Heart left ventricle (tissue), 16 donors: ENCODE results near the gene RRAS2. TPM values are rescaled to one million over a fixed set of nuclear protein-coding genes. Genes with fewer than 3 reads are reported as not detected.
"Not testable (repeated sequence)": the region's sequence is repeated elsewhere in the genome, so short reads cannot be mapped to it uniquely, and the experiment has no call there.

Source experiments
- ATAC-seq, 4 donors: fragments of 200-7000 bp; cut with Tn5 transposase; one replicate each; pipeline ENCODE4 v1.9.1; 2020 to 2022; ENCODE audit warnings: moderate library complexity in 4 of 4, mild to moderate bottlenecking in 3 of 4, moderate number of reproducible peaks in 1 of 4
- DNase-seq, 5 donors: peaks; one replicate each; pipeline ENCODE4 v3.0.0-alpha.2; 2020
- H3K27ac ChIP-seq, 12 donors: fragments of 200-600 bp; sonication (generic) in 4 of 12; one replicate each; pipeline versions ENCODE4 v1.5.0 to v1.8.0; 2016 to 2022; ENCODE audit warnings: mild to moderate bottlenecking in 2 of 12
- H3K27me3 ChIP-seq, 9 donors: fragments of 200-600 bp; sonication (generic) in 2 of 9; one replicate each; pipeline versions ENCODE4 v1.5.1 to v1.8.0; 2016 to 2022; ENCODE audit warnings: mild to moderate bottlenecking in 3 of 9
- H3K36me3 ChIP-seq, 9 donors: fragments of 200-600 bp; sonication (generic) in 2 of 9; one replicate each; pipeline versions ENCODE4 v1.5.0 to v1.8.0; 2018 to 2022; ENCODE audit warnings: mild to moderate bottlenecking in 2 of 9
- H3K4me1 ChIP-seq, 12 donors: fragments of 200-600 bp; sonication (generic) in 4 of 12; one replicate each; pipeline versions ENCODE4 v1.5.0 to v1.8.0; 2016 to 2022; ENCODE audit warnings: mild to moderate bottlenecking in 3 of 12
- H3K4me3 ChIP-seq, 12 donors: fragments of 200-600 bp; sonication (generic) in 4 of 12; one replicate each; pipeline versions ENCODE4 v1.5.0 to v1.8.0; 2017 to 2022; ENCODE audit warnings: mild to moderate bottlenecking in 9 of 12, moderate library complexity in 4 of 12
- H3K9me3 ChIP-seq, 12 donors: fragments of 200-600 bp; sonication (generic) in 4 of 12; one replicate each; pipeline versions ENCODE4 v1.5.0 to v1.8.0; 2016 to 2022; ENCODE audit warnings: mild to moderate bottlenecking in 1 of 12
- CTCF ChIP-seq, 12 donors: fragments of 200-600 bp; sonication (generic) in 4 of 12; IDR thresholded peaks; one replicate each; pipeline versions ENCODE4 v1.5.0 to v1.8.0; 2018 to 2022; ENCODE audit warnings: antibody characterized with exemption in 12 of 12, mild to moderate bottlenecking in 5 of 12
- POLR2A ChIP-seq, 2 donors: fragments of 450-650 bp; IDR thresholded peaks; one replicate each; pipeline ENCODE4 v1.6.1; 2017; ENCODE audit warnings: antibody characterized with exemption in 2 of 2, mild to moderate bottlenecking in 2 of 2, moderate library complexity in 2 of 2
- WGBS, 4 donors: extraction: QIAGEN DNeasy Blood & Tissue Kit in 2 of 4; methylation state at CpG; one replicate each; pipeline versions ENCODE4 v1.1.5 to v1.1.7; 2013 to 2018; 5-methylcytosine and 5-hydroxymethylcytosine counted together
- intact Hi-C, 10 donors: fragments of 100-400 bp; cut with DNase I; formaldehyde crosslinking; loops; one replicate each; pipeline versions ENCODE4 v1.11.1 to v1.14.2; 2022
- polyA plus RNA-seq, 2 donors: library from polyadenylated mRNA; stranded (reverse); fragments of 200-250 nt; gene quantifications; one replicate each; pipeline ENCODE4 v1.2.3, GENCODE V29; 2013
- total RNA-seq, 9 donors: library from RNA; depleted of rRNA in 2 of 9; stranded (reverse); fragments of >200 nt in 2 of 9; fragmentation: NEBNext Ultra II Directional in 3 of 9; extraction: Animal tissue kit (Norgen Biotek cat#: 25700) in 3 of 9; gene quantifications; one replicate each; pipeline versions ENCODE4 v1.1.0 to v1.2.4, GENCODE V29; 2016 to 2023
- donor health status: ischemic (EF 13 %, LVEDD 7.1; RV severe dilation, severe dysfunction).
- donor health status: healthy with polysubstance abuse.
- donor health status: DM: no; HTN: yes; CAD: no.
- donor health status: DM: no; HTN: no; CAD: no.
- donor health status: ischemic (EF 25% LVEDD 6.9; RV normal size, moderate dysfunction).
- donor health status: ischemic (EF 25% LVEDD 5.7; RV mildly dilated, moderate dysfunction).
- donor health status: healthy.
- donor health status: DM: yes; HTN: yes; CAD: no.
- donor health status: ischemic (EF 35%, LVEDD 5.7; RV mildly dilated, moderate dysfunction).
- donor health status: nonischemic (EF 11% LVEDD 7.7; RV severe dilation, severe dysfunction).
- donor health status: DM: yes; HTN: yes; CAD: no.
- donor health status: PGD.
- donor health status: ischemic (EF 29% LVEDD 5.4; RV normal size, mild dysfunction).
- donor health status: nonischemic (EF 23%, LVEDD 6.1; RV moderate dilation, normal function).

Gene RRAS2
- total and polyA plus RNA-seq, 11 donors, result 25.1 to 111 (median 52.4) TPM

GRCh38 chr11:14346303-14346955 lies 12.6 kb downstream of the RRAS2 start:
- Histone ChIP-seq H3K27ac (no peak overlapping the region), H3K9me3 (peaks cover 0 to 18% (median 0%) of the 10 kb centered on the region in 12 donors)
- TF ChIP-seq POLR2A (IDR thresholded peaks at IDR 0.05) (no peak), CTCF (IDR thresholded peaks at IDR 0.05) (no peak)

GRCh38 chr11:14345668-14346067 lies 13.3 kb downstream of the RRAS2 start:
- H3K4me1 ChIP-seq, result peaks cover 0 to 15% (median 0%) of the 10 kb centered on the region in 12 donors
- H3K9me3 ChIP-seq, result peaks cover 0 to 18% (median 0%) of the 10 kb centered on the region in 12 donors
- DNase-seq (no peak), ATAC-seq (no peak)
- no peaks in the 10 kb centered on the region for H3K27me3 ChIP-seq
- TF ChIP-seq POLR2A (IDR thresholded peaks at IDR 0.05), result no peak
- H3K27ac ChIP-seq, result no peak overlapping the region
- intact Hi-C loops, result no loop called here
- no peak overlapping the region for H3K4me3 ChIP-seq
- 55 to 79% (median 71%) methylated on average over 1 of the region's 1 CpG for WGBS, 4 donors
- H3K36me3 ChIP-seq, result no peaks in the 10 kb centered on the region

More at GRCh38 chr11:14346303-14346955, 12.6 kb downstream of the RRAS2 start:
- DNase-seq (no peak), ATAC-seq (no peak)
- Histone ChIP-seq H3K4me3 (no peak overlapping the region), H3K4me1 (peaks cover 0 to 15% (median 0%) of the 10 kb centered on the region in 12 donors), H3K36me3 (no peaks in the 10 kb centered on the region), H3K27me3 (no peaks in the 10 kb centered on the region)
- WGBS, 4 donors, result 94 to 98% (median 95%) methylated on average over 2 of the region's 2 CpGs
- intact Hi-C loops, result no loop called here

- DNase-seq, ATAC-seq, H3K36me3 ChIP-seq, H3K27ac ChIP-seq, intact Hi-C loops, H3K4me3 ChIP-seq, H3K27me3 ChIP-seq: not testable (repeated sequence)
- H3K9me3 ChIP-seq, result peaks cover 0 to 18% (median 0%) of the 10 kb centered on the region in 12 donors
- 83 to 91% (median 87%) methylated on average over 5 of the region's 5 CpGs for WGBS, 4 donors
- H3K4me1 ChIP-seq, result peaks cover 0 to 15% (median 0%) of the 10 kb centered on the region in 12 donors
Measured at GRCh38 chr11:14345016-14345415, 14.0 kb downstream of the RRAS2 start.

- 80 to 89% (median 86%) methylated on average over 1 of the region's 1 CpG for WGBS, 4 donors
- peaks cover 0 to 14% (median 0%) of the 10 kb centered on the region in 12 donors for H3K9me3 ChIP-seq
- intact Hi-C loops, result no loop called here
- H3K27ac ChIP-seq, result no peak overlapping the region
- H3K4me3 ChIP-seq, result no peak overlapping the region
- peaks cover 0 to 15% (median 0%) of the 10 kb centered on the region in 12 donors for H3K4me1 ChIP-seq
- H3K27me3 ChIP-seq, result no peaks in the 10 kb centered on the region
- no peaks in the 10 kb centered on the region for H3K36me3 ChIP-seq
- TF ChIP-seq POLR2A (IDR thresholded peaks at IDR 0.05) (no peak), CTCF (IDR thresholded peaks at IDR 0.05) (no peak)
- ATAC-seq (no peak), DNase-seq (no peak)
Measured at GRCh38 chr11:14342906-14343305, 16.1 kb downstream of the RRAS2 start.

- 63 to 79% (median 72%) methylated on average over 3 of the region's 3 CpGs for WGBS, 4 donors
- TF ChIP-seq CTCF (IDR thresholded peaks at IDR 0.05), result no peak
- TF ChIP-seq POLR2A (IDR thresholded peaks at IDR 0.05), result no peak
- ATAC-seq (no peak), DNase-seq (no peak)
- Histone ChIP-seq H3K27ac (no peak overlapping the region), H3K27me3 (no peaks in the 10 kb centered on the region), H3K9me3 (peaks cover 0 to 16% (median under 1%) of the 10 kb centered on the region in 12 donors), H3K4me1 (peaks cover 0 to 15% (median 0%) of the 10 kb centered on the region in 12 donors), H3K4me3 (no peak overlapping the region), H3K36me3 (no peaks in the 10 kb centered on the region)
- intact Hi-C loops, result no loop called here
Measured at GRCh38 chr11:14341968-14342367, 17.0 kb downstream of the RRAS2 start.
